CD4-positive, alpha-beta T cell treated with Interleukin-17A for 4 hours (primary cell): ENCODE measurements around the gene CAMK2D.
A peak's percentile ranks its signal among the peaks of the same experiment; 100 is the strongest.

ENCODE experiments used
- DNase-seq: peaks from one replicate; pipeline ENCODE4 v3.0.0-alpha.2; 2020; ENCODE audit warnings: mixed read lengths

CAMK2D gene

GRCh38 chr4:113505044-113505443 is 256.5 kb downstream of the CAMK2D start:
- DNase-seq = no peak

DNA sequence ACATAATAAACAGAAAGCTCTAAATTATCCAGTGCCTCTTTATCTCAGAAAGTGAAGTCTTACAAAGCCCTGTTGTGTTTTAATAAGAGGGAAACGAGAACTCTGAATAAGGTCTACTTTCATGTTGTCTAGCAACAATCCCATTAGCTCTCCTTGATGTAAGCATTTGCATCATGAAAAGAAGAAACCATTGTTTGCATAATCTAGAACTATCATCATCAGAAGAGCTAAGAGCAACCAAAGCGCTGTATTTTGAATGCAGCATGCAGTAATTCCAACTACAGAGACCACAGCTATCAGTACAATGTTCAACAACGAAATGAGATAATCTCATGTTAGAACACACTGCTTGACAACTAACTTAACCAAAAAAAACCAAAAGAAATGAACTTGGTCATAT is 257.1 kb downstream of the CAMK2D start:
- DNase-seq = no peak

GRCh38 chr4:113503691-113504090 is 257.8 kb downstream of the CAMK2D start:
- DNase-seq = no peak

GRCh38 chr4:113502906-113503305 is 258.6 kb downstream of the CAMK2D start:
- no peak for DNase-seq

DNA sequence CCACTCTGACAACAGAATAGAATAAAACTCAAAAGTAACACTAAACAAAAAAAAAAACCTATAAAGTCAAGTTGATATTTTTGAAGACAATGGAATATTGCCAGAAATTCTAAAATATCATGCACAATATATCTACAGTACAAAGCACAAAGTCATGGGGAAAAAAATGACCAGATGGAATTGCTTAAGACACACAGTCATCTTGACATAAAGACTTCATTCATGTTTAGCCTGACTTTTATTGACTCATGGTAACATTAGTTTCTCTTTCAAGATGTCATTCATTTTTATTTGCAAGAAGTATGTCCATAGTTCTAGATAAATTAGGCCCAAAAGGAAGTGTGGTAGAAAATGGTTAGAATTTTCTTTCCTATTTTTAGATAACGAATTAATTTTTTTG is 259.1 kb downstream of the CAMK2D start:
- DNase-seq = no peak

GRCh38 chr4:113500424-113500823 is 261.1 kb downstream of the CAMK2D start:
- no peak for DNase-seq

DNA sequence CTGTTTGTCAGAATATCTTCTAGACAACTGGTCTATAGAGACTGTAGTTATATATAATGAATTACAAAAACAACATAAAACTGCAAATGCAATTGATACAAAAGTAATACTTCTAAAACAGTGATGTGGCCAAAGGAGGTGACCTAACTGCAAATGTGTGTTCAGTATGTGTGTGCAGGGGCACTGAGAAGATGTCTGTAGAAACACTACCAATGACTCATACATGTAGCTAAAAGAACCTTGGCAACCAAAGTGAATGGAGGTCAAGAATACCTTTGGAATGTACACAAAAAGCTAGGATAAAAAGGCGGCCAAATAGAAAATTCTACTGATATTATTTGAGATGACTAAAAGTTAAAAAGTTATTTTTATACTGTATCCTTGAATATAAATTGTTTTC is 261.8 kb downstream of the CAMK2D start:
- no peak for DNase-seq

GRCh38 chr4:113499166-113499565 is 262.4 kb downstream of the CAMK2D start:
- no peak for DNase-seq

GRCh38 chr4:113497154-113497884 is 264.2 kb downstream of the CAMK2D start:
- DNase-seq = no peak

DNA sequence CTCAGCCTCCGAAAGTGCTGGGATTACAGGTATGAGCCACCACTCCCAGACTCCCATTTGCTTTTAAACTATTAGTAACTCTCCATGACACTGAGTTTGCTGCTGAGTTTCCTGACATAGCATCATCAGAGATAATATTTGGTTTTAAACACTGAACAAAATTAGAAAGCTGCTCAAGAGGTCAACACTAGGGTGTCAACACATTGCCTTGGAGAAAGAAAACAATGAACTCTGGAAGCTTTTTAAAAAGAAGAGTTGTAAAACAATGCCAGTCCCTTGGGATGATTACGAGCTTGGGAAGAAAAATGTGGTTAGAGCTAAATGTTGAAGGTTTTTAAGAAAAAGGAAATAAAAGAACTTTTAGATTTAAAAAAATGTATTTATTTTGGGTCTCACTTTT is 264.8 kb downstream of the CAMK2D start:
- no peak for DNase-seq

- no peak for DNase-seq
Measured at GRCh38 chr4:113495790-113496189, 265.7 kb downstream of the CAMK2D start.

DNA sequence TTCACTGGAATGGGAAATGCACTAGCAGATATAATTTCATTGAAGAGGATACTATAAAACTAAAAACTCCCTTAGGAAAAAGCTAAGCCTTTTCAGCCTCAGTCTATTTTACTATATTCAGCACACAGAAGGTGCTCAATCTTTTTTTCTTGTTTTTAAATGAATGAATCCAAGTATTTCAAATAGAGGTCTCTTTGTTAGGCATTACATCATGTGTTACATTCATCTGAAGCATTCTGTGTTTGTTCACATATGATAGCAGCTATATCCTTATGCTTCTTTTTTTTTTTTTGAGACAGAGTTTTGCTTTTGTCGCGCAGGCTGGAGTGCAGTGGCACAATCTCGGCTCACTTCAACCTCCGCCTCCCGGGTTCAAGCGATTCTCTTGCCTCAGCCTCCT is 278.4 kb downstream of the CAMK2D start:
- no peak for DNase-seq

GRCh38 chr4:113482325-113482724 is 279.2 kb downstream of the CAMK2D start:
- no peak for DNase-seq

DNA sequence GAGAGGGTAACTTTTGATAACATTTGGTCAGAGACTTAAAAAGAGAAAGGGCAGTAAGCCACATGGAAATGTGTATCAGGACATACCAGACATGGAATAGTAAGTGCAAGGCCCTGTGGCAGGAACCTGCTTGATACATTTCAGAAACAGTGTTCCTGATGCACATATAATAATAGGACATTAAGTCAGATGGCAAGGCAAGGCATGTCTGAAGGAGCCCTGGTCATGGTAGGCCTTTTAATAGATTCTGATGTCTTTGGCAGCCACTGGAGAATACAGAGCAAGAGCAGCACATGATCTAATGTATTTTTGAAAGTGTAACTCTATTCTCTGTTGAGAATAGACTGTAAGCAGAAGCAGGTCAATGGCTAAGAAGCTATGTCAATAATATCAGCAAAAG is 279.7 kb downstream of the CAMK2D start:
- no peak for DNase-seq

DNA sequence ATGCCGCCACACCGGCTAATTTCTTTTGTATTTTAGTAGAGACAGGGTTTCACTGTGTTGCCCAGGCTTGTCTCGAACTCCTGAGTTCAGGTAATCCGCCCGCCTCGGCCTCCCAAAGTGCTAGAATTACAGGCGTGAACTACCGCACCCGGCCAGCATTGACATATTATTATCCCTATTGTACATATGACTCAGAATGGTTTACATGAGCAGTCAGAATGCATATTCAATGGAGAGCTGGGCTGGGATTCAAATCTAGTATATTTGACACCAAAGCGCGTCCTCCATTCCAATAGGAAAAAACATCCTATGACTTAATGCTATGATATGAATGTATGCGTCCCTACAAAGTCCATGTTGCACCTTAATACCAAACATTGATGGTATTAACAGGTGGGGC is 281.4 kb downstream of the CAMK2D start:
- no peak for DNase-seq

DNA sequence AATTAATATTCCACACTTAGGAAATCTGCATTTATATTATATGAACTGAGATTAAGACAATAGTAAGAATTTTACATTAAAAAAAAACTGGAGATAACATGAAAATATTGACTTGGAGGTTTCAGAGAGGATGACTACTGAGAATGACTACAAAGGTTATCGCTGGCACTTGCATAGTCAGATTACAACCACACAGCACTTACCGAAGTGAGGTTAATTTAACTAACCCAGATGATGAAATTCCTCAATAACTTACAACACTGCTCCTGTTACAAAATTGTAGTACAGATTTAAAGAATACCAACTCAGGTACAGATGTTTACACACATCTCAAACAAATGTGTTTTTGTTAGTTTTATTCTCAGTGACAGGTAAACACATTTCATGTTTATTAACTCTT is 283.5 kb downstream of the CAMK2D start:
- DNase-seq = no peak

DNA sequence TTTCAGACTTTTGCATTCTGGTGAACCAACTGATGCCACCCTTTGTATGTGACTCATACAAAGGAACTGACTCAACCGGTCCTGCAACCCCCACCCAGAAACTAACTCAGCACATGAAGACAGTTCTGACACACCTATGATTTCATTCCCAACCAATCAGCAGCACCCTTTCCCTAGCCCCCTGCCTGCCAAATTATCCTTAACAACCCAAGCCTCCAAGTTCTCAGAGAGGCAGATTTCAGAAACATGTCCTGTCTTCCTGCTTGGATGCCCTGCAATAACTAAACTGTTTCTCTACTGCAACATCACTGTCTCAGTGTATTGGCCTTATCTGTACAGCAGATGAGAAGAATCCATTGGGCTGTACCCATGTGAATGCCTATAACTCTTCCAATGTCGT is 284.7 kb downstream of the CAMK2D start:
- DNase-seq = peak; percentile 6

DNA sequence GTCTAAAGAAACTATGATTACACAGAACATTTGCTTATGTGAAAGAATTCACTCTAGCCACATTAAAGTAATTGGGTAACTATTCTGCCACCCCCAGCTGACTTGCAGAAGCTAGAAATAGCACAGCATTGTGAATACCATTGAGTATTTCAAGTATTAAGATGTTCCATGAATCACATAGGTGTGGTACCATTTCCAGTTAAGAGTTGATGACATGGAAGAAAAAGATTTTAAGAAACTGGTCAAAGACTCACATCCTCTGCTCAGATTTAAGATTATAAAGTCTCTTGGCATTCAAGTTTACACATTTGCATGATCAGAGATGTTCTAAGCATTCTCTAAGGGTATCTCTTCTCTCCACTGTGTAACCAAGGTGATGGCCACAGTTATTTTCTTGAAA is 287.5 kb downstream of the CAMK2D start:
- no peak for DNase-seq

- DNase-seq = no peak
Measured at GRCh38 chr4:113472864-113473263, 288.7 kb downstream of the CAMK2D start.

DNA sequence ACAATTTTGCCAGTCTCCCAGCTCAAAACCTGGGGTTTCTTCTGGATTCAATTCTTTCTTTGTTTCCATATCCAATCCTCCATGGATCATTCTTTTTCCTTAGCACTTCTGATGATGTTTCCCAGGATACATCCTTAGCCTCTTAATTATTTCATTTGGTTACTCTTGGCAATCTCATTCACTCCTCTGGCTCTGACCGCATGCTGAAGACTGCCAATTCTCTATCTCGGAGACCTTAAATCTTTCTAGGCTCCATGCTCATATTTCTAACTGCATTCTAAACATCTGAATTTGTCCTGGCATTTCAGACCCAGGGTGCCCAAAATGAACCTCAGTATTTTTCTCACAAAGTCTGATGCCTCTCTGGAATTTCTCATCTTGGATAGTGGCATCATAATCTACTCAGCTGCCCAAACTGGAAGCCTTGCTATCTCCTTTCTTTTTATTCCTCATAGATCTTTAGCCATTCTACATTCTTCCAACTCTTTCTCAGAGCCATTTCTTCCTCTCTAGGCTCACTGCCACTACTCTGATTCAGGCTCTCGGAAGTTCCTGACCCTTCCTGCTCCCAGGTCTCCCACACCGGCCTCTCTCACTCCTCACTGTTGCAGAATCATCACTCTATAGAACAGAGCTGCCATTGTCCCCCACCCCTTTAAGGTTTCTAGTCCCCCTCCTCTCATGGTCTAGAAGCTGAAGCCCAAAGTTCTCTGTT is 290.2 kb downstream of the CAMK2D start:
- DNase-seq = no peak

DNA sequence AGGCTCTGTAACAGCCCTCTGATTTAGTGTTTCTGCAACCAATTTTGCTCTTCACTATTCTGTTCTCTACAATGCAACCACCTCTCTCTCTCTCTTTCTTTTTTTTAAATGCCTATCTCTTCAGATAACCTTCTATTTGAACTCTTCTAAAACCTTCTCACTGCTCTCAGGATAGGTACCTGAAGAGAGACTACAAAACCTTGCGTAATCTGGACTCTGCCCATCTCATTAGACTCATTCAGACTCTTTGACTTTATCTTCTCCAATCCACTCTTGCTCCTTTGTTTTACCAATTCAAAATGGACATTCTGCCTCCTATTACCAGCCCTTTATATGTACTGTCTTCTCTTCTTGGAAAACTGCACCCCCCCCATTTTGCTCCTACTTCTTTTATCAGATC is 291.6 kb downstream of the CAMK2D start:
- DNase-seq = no peak

DNA sequence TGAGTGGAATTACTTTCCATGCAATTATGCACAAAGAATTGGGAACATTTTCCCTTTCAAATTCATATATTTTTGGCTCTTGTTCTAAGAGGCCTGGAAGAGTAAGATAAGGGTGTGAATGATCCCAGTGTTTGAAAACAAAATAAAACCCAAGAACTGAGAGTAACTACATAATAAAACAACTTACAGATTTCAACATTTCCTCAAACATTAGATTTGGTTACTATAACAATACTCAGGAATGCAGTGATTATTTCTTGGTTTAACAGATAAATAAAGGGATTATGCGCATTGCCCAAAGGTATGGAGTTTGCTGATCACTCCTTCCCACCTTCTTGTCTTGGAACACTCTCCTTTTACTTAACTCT is 292.5 kb downstream of the CAMK2D start:
- DNase-seq = no peak

- DNase-seq = no peak
Measured at GRCh38 chr4:113468165-113469022, 293.1 kb downstream of the CAMK2D start.

DNA sequence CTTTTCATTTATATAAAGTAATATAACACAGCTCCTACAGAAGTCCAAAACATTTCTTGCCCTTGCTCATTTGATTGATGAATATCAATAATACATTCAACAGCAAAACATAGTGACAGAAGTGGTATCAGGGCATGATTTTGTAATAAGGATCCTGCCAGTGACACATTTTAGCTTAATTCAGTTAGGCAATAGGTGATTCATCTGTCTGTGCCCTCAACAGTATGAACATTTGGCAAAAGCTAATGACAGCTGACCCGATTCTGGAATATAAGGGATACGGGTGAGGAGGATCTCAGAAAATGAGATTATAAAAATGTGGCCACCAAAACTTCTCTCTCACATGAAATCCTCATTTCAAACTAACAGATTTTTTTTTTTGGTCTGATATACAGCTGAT is 294.0 kb downstream of the CAMK2D start:
- no peak for DNase-seq
